DND-41 (cell line): ENCODE data around the gene CSPG5.

ENCODE experiments used
- ATAC-seq: fragments of 200-7000 bp; cut with Tn5 transposase; 3 replicates; pipeline ENCODE4 v1.9.1; 2021; ENCODE audit warnings: low read depth; ENCODE audit not compliant: insufficient read depth
- DNase-seq: peaks from one replicate; pipeline ENCODE4 v3.0.0-alpha.2; 2020
- H2AFZ ChIP-seq: 2 replicates; pipeline ENCODE4 v1.6.0; 2012; ENCODE audit warnings: low read depth, low read length
- H3K27ac ChIP-seq: 2 replicates; pipeline ENCODE4 v1.5.1; 2012; ENCODE audit warnings: low read length, inconsistent platforms
- H3K27me3 ChIP-seq: fragments of 200-600 bp; sonication (generic); 2 replicates; pipeline ENCODE4 v1.6.0; 2012; ENCODE audit warnings: low read length, mild to moderate bottlenecking, inconsistent platforms; ENCODE audit not compliant: insufficient read depth, poor library complexity
- H3K36me3 ChIP-seq: 2 replicates; pipeline ENCODE4 v1.5.1; 2012; ENCODE audit warnings: low read length, inconsistent platforms; ENCODE audit not compliant: insufficient read depth
- H3K4me1 ChIP-seq: 2 replicates; pipeline ENCODE4 v1.5.1; 2012; ENCODE audit warnings: mild to moderate bottlenecking, low read length; ENCODE audit not compliant: insufficient read depth
- H3K4me2 ChIP-seq: 2 replicates; pipeline ENCODE4 v1.6.0; 2012; ENCODE audit warnings: mild to moderate bottlenecking, moderate library complexity, low read length, inconsistent platforms; ENCODE audit not compliant: insufficient read depth
- H3K4me3 ChIP-seq, 2 experiments: fragments of 200-600 bp in 1 of 2; shearing (Covaris generic) in 1 of 2; 2 replicates each; pipeline ENCODE4 v1.5.1; 2012 to 2016; ENCODE audit warnings: inconsistent platforms in 2 of 2, low read length in 2 of 2, mild to moderate bottlenecking in 2 of 2, low read depth in 1 of 2, moderate library complexity in 1 of 2
- H3K79me2 ChIP-seq: 2 replicates; pipeline ENCODE4 v1.6.0; 2012; ENCODE audit warnings: low read length, inconsistent platforms; ENCODE audit not compliant: insufficient read depth
- H3K9ac ChIP-seq: 2 replicates; pipeline ENCODE4 v1.6.0; 2012; ENCODE audit warnings: low read depth, mild to moderate bottlenecking, inconsistent platforms, low read length, moderate library complexity
- H3K9me3 ChIP-seq: 2 replicates; pipeline ENCODE4 v1.5.1; 2012; ENCODE audit warnings: low read length, moderate library complexity, mild to moderate bottlenecking, inconsistent platforms; ENCODE audit not compliant: insufficient read depth, severe bottlenecking
- H4K20me1 ChIP-seq: 2 replicates; pipeline ENCODE4 v1.6.0; 2012; ENCODE audit warnings: low read length; ENCODE audit not compliant: insufficient read depth
- CTCF ChIP-seq: IDR thresholded peaks from 2 replicates; pipeline ENCODE4 v1.5.1; 2012; ENCODE audit warnings: borderline replicate concordance, low read length, moderate library complexity, mild to moderate bottlenecking; ENCODE audit not compliant: poor library complexity, severe bottlenecking; ENCODE audit errors: extremely low read depth
- EZH2 ChIP-seq: IDR thresholded peaks from 3 replicates; pipeline ENCODE4 v1.6.1; 2012; ENCODE audit warnings: borderline replicate concordance, low read depth, mild to moderate bottlenecking, moderate library complexity, low read length, inconsistent platforms; ENCODE audit not compliant: severe bottlenecking

The CSPG5 gene

GRCh38 chr3:47612879-47613278, 34.2 kb upstream of the CSPG5 start:
- Histone ChIP-seq H3K4me3 (no peak overlapping the region), H3K27me3 (no peaks in the 10 kb centered on the region), H2AFZ (no peak overlapping the region), H3K4me1 (no peaks in the 10 kb centered on the region), H3K4me2 (no peak overlapping the region), H3K27ac (no peak overlapping the region), H3K36me3 (peaks cover 92% of the 10 kb centered on the region), H3K79me2 (no peaks in the 10 kb centered on the region), H3K9ac (no peak overlapping the region), H4K20me1 (no peaks in the 10 kb centered on the region), H3K9me3 (no peaks in the 10 kb centered on the region)
- TF ChIP-seq EZH2 (no peak), CTCF (no peak)
- no peak for DNase-seq
- no peak for ATAC-seq

- H3K36me3 ChIP-seq: peaks cover 92% of the 10 kb centered on the region
These were observed 33.5 kb upstream of the CSPG5 start for GRCh38 chr3:47612178-47612577.

GRCh38 chr3:47611576-47611975, 32.9 kb upstream of the CSPG5 start:
- Histone ChIP-seq H3K4me1 (no peaks in the 10 kb centered on the region), H2AFZ (no peak overlapping the region), H3K79me2 (no peaks in the 10 kb centered on the region; the same call in 1 of the 2 replicates), H3K27me3 (no peaks in the 10 kb centered on the region), H3K9ac (no peak overlapping the region), H4K20me1 (no peaks in the 10 kb centered on the region), H3K36me3 (peaks cover 92% of the 10 kb centered on the region), H3K4me3 (no peak overlapping the region), H3K27ac (no peak overlapping the region), H3K4me2 (no peak overlapping the region), H3K9me3 (no peaks in the 10 kb centered on the region)
- no peak for ATAC-seq
- DNase-seq: no peak
- TF ChIP-seq CTCF: no peak
- TF ChIP-seq EZH2: no peak

More at GRCh38 chr3:47612178-47612577, 33.5 kb upstream of the CSPG5 start:
- H3K9ac ChIP-seq: no peak overlapping the region
- no peak overlapping the region for H3K4me3 ChIP-seq
- no peaks in the 10 kb centered on the region for H3K79me2 ChIP-seq
- no peaks in the 10 kb centered on the region for H3K4me1 ChIP-seq
- H2AFZ ChIP-seq: no peak overlapping the region
- H3K9me3 ChIP-seq: no peaks in the 10 kb centered on the region
- H3K4me2 ChIP-seq: no peak overlapping the region
- DNase-seq (no peak), ATAC-seq (no peak)
- H3K27me3 ChIP-seq: no peaks in the 10 kb centered on the region
- H3K27ac ChIP-seq: no peak overlapping the region
- TF ChIP-seq CTCF (no peak), EZH2 (no peak)
- no peaks in the 10 kb centered on the region for H4K20me1 ChIP-seq

- Histone ChIP-seq H3K27me3 (no peaks in the 10 kb centered on the region), H3K4me3 (no peak overlapping the region), H2AFZ (no peak overlapping the region), H4K20me1 (no peaks in the 10 kb centered on the region), H3K9me3 (no peaks in the 10 kb centered on the region), H3K4me2 (no peak overlapping the region), H3K9ac (no peak overlapping the region), H3K4me1 (no peaks in the 10 kb centered on the region), H3K36me3 (peaks cover 95% of the 10 kb centered on the region), H3K27ac (no peak overlapping the region), H3K79me2 (peaks cover 2% of the 10 kb centered on the region; the same call in 1 of the 2 replicates)
- DNase-seq: no peak
- ATAC-seq: no peak
- no peak for TF ChIP-seq CTCF
- TF ChIP-seq EZH2: no peak
These were observed 31.9 kb upstream of the CSPG5 start for GRCh38 chr3:47610583-47610982.
